ENCODE measurements around the gene PLEK2. TPM values are rescaled to one million over a fixed set of nuclear protein-coding genes. Genes with fewer than 3 reads are reported as not detected.

Gene PLEK2
- total RNA-seq, 1 experiment from 2014 or later: 9.1 TPM

DNA sequence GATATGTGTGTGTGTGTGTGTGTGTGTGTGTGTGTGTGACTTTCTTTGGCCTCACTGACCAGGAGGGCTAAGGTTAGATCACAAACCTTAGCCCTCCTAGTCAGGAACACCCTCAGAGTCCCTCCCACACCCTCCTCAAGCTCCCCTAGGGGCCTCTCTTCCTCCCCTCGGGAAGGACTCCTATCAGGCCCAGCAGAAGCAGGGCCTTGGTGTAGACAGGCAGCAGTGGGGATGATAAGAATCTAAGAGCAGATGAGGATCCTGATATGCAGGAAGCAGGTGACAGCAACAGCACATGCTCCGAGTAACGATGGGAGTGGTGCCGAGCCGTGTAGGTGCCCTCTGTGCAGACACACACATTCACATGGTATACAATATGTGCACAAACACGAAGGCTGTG, 20.7 kb downstream of the PLEK2 start:
- in situ Hi-C loops (cut with HindIII; ENCODE audit: low pct_unique_long_range_greater_than_20kb, low sequenced_read_pairs) (no loop called here), intact Hi-C loops (cut with micrococcal nuclease; ENCODE audit: unreplicated experiment) (no loop called here)
- POLR2A ChIA-PET: no interaction called here
- H3K27ac ChIP-seq (ENCODE audit: low read length): no peak overlapping the region
- no peaks in the 10 kb centered on the region for H3K27me3 ChIP-seq (ENCODE audit: control insufficient read depth, insufficient read depth, low read length)
- no peaks in the 10 kb centered on the region for H3K4me1 ChIP-seq (ENCODE audit: control insufficient read depth, insufficient read depth, low read length)
- no peaks in the 10 kb centered on the region for H3K9me3 ChIP-seq (ENCODE audit: control insufficient read depth, insufficient read depth, low read depth, low read length)
- TF ChIP-seq SIN3A (IDR thresholded peaks at IDR 0.05; ENCODE audit: borderline replicate concordance, insufficient read depth, low read depth, low read length) (no peak), POLR2AphosphoS5 (IDR thresholded peaks at IDR 0.05; ENCODE audit: low read depth, low read length) (no peak), TCF7L2 (IDR thresholded peaks at IDR 0.05; ENCODE audit: low read depth, low read length) (no peak)
- TF ChIP-seq, protein P1, sequence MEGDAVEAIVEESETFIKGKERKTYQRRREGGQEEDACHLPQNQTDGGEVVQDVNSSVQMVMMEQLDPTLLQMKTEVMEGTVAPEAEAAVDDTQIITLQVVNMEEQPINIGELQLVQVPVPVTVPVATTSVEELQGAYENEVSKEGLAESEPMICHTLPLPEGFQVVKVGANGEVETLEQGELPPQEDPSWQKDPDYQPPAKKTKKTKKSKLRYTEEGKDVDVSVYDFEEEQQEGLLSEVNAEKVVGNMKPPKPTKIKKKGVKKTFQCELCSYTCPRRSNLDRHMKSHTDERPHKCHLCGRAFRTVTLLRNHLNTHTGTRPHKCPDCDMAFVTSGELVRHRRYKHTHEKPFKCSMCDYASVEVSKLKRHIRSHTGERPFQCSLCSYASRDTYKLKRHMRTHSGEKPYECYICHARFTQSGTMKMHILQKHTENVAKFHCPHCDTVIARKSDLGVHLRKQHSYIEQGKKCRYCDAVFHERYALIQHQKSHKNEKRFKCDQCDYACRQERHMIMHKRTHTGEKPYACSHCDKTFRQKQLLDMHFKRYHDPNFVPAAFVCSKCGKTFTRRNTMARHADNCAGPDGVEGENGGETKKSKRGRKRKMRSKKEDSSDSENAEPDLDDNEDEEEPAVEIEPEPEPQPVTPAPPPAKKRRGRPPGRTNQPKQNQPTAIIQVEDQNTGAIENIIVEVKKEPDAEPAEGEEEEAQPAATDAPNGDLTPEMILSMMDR (IDR thresholded peaks at IDR 0.05): no peak
- TF ChIP-seq, protein P2, sequence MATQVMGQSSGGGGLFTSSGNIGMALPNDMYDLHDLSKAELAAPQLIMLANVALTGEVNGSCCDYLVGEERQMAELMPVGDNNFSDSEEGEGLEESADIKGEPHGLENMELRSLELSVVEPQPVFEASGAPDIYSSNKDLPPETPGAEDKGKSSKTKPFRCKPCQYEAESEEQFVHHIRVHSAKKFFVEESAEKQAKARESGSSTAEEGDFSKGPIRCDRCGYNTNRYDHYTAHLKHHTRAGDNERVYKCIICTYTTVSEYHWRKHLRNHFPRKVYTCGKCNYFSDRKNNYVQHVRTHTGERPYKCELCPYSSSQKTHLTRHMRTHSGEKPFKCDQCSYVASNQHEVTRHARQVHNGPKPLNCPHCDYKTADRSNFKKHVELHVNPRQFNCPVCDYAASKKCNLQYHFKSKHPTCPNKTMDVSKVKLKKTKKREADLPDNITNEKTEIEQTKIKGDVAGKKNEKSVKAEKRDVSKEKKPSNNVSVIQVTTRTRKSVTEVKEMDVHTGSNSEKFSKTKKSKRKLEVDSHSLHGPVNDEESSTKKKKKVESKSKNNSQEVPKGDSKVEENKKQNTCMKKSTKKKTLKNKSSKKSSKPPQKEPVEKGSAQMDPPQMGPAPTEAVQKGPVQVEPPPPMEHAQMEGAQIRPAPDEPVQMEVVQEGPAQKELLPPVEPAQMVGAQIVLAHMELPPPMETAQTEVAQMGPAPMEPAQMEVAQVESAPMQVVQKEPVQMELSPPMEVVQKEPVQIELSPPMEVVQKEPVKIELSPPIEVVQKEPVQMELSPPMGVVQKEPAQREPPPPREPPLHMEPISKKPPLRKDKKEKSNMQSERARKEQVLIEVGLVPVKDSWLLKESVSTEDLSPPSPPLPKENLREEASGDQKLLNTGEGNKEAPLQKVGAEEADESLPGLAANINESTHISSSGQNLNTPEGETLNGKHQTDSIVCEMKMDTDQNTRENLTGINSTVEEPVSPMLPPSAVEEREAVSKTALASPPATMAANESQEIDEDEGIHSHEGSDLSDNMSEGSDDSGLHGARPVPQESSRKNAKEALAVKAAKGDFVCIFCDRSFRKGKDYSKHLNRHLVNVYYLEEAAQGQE (IDR thresholded peaks at IDR 0.05; ENCODE audit: insufficient read depth in 1 of 2, low read depth in 2 of 2, low read length in 1 of 2): no peak
- DNase-seq (ENCODE audit: low read depth, low spot score) (no peak), ATAC-seq (no peak)
- no peaks in the 10 kb centered on the region; the same call in 1 of the 2 replicates for H3K36me3 ChIP-seq (ENCODE audit: control insufficient read depth, insufficient read depth, low read length)
- CTCF ChIA-PET: no interaction called here
- no peak overlapping the region for H3K4me3 ChIP-seq (ENCODE audit: low read depth in 2 of 2, low read length in 2 of 2)
- BruUV-seq (replicated peaks): no TSS peak

DNA sequence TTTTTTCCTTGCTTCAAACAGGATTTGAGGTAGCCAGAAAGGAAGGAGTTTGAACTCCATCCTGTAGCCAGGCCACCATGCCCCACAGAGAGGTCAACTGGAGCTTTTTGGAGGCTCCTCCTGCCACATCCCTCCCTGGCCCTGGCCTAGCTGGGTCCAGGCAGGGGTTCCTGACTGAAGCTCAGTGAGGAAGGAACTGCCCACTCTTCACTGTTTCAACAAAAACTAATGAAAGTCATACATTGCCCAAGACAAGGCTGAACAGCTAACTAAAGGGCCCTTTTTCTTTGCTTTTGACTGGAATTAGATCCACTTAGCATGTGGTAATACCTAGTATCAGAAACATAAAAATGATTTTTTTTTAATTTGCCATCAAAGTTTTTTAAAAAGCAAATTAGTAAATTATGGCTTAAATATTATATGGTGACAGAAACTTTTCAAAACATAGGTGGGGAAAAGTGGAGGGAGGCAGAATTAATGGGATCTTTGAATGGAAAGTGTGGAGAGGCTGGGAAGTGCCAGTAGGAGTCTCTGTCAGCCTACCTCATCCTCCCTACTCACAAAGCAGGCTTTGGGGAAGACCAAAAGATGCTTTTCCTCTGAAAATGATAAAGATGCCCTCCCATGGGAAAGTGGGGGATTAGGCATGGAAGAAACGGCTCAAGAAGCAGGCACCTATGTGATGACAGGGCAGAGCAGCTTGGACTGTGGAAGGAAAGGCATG, 22.0 kb downstream of the PLEK2 start:
- Histone ChIP-seq H3K27ac (ENCODE audit: low read length) (no peak overlapping the region), H3K36me3 (ENCODE audit: control insufficient read depth, insufficient read depth, low read length) (peaks cover 6% of the 10 kb centered on the region), H3K4me3 (ENCODE audit: low read depth in 2 of 2, low read length in 2 of 2) (no peak overlapping the region), H3K4me1 (ENCODE audit: control insufficient read depth, insufficient read depth, low read length) (no peaks in the 10 kb centered on the region), H3K27me3 (ENCODE audit: control insufficient read depth, insufficient read depth, low read length) (no peaks in the 10 kb centered on the region), H3K9me3 (ENCODE audit: control insufficient read depth, insufficient read depth, low read depth, low read length) (no peaks in the 10 kb centered on the region)
- no TSS peak for BruUV-seq (replicated peaks)
- POLR2A ChIA-PET: interaction anchor here (0.7 kb wide), 1 partner anchor 25 kb away, joined by 3 read pairs; no protein-coding TSS in a partner anchor
- in situ Hi-C loops (cut with HindIII; ENCODE audit: low pct_unique_long_range_greater_than_20kb, low sequenced_read_pairs) (no loop called here), intact Hi-C loops (cut with micrococcal nuclease; ENCODE audit: unreplicated experiment) (no loop called here)
- ATAC-seq: no peak
- CTCF ChIA-PET: interaction anchor here (0.7 kb wide), 1 partner anchor 33 kb away, joined by 4 read pairs; no protein-coding TSS in a partner anchor
- no peak for DNase-seq (ENCODE audit: low read depth, low spot score)
- TF ChIP-seq, protein P2 (IDR thresholded peaks at IDR 0.05; ENCODE audit: insufficient read depth in 1 of 2, low read depth in 2 of 2, low read length in 1 of 2): no peak
- no peak for TF ChIP-seq POLR2AphosphoS5 (IDR thresholded peaks at IDR 0.05; ENCODE audit: low read depth, low read length)
- TF ChIP-seq TCF7L2 (IDR thresholded peaks at IDR 0.05; ENCODE audit: low read depth, low read length): no peak
- TF ChIP-seq, protein P1 (IDR thresholded peaks at IDR 0.05): no peak
- no peak for TF ChIP-seq SIN3A (IDR thresholded peaks at IDR 0.05; ENCODE audit: borderline replicate concordance, insufficient read depth, low read depth, low read length)

All from Panc1 (cell line).